Neutrophil (primary cell): ENCODE measurements around the gene NUTM2B.
"Not testable (repeated sequence)": the region's sequence is repeated elsewhere in the genome, so short reads cannot be mapped to it uniquely, and the experiment has no call there.

Experiments
- H3K27ac ChIP-seq: fragments of 200-600 bp; sonication (generic); 2 replicates; pipeline ENCODE4 v1.5.1; 2016; ENCODE audit warnings: mild to moderate bottlenecking, moderate library complexity
- H3K27me3 ChIP-seq: fragments of 200-600 bp; sonication (generic); 2 replicates; pipeline ENCODE4 v1.6.0; 2016; ENCODE audit warnings: mild to moderate bottlenecking
- H3K36me3 ChIP-seq: fragments of 200-600 bp; sonication (generic); 2 replicates; pipeline ENCODE4 v1.5.1; 2017
- H3K4me1 ChIP-seq, 2 experiments: fragments of 200-600 bp in 1 of 2; sonication (generic) in 1 of 2; 1 replicate in 1 of 2; 2 replicates in 1 of 2; pipeline versions ENCODE4 v1.5.1 to v1.6.1; 2013 to 2016; ENCODE audit warnings: low read depth in 1 of 2, low read length in 1 of 2, mild to moderate bottlenecking in 1 of 2, moderate library complexity in 1 of 2; ENCODE audit not compliant: control insufficient read depth in 1 of 2, insufficient read depth in 1 of 2
- H3K4me3 ChIP-seq, 2 experiments: fragments of 200-600 bp in 1 of 2; sonication (generic) in 1 of 2; 1 replicate in 1 of 2; 2 replicates in 1 of 2; pipeline ENCODE4 v1.5.1; 2013 to 2016; ENCODE audit warnings: low read depth in 1 of 2, low read length in 1 of 2, mild to moderate bottlenecking in 1 of 2, moderate library complexity in 1 of 2
- H3K9me3 ChIP-seq: fragments of 200-600 bp; sonication (generic); 2 replicates; pipeline ENCODE4 v1.5.1; 2016

The NUTM2B gene, protein sequence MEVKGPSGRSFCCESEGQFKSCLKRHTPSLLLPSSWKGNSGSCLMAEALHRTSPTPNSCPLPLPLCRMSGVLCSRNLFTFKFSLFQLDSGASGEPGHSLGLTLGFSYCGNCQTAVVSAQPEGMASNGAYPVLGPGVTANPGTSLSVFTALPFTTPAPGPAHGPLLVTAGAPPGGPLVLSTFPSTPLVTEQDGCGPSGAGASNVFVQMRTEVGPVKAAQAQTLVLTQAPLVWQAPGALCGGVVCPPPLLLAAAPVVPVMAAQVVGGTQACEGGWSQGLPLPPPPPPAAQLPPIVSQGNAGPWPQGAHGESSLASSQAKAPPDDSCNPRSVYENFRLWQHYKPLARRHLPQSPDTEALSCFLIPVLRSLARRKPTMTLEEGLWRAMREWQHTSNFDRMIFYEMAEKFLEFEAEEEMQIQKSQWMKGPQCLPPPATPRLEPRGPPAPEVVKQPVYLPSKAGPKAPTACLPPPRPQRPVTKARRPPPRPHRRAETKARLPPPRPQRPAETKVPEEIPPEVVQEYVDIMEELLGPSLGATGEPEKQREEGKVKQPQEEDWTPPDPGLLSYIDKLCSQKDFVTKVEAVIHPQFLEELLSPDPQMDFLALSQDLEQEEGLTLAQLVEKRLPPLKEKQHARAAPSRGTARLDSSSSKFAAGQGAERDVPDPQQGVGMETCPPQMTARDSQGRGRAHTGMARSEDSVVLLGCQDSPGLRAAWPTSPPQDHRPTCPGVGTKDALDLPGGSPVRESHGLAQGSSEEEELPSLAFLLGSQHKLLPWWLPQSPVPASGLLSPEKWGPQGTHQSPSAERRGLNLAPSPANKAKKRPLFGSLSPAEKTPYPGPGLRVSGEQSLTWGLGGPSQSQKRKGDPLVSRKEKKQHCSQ

DNA sequence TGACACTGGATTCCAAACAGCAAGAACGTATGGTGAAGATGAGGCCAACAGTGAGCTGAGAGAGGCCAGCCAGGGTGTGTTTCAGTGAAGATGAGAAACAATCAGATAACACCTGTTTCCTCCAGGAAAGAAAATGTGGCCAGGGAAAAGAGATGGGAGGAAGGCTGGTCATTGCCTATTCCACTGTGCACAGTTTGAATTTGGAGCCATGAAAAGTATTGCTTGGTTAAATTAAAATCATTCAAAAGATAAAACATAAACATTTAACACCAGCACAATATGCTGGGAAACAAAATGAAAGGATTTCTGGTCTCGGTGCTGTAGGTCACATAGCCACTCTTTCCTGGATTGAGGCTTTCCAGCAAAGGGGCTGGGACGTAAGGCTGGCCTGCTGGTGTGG is at the start of gene NUTM2B:
NUTM2B (plus strand) TSS at position 301 of the 400 bp plus-strand sequence. CDS start 383 bp downstream, outside the sequence.
- not testable (repeated sequence) for H3K9me3 ChIP-seq, H3K4me1 ChIP-seq, H3K4me3 ChIP-seq, H3K27ac ChIP-seq, H3K27me3 ChIP-seq, H3K36me3 ChIP-seq

DNA sequence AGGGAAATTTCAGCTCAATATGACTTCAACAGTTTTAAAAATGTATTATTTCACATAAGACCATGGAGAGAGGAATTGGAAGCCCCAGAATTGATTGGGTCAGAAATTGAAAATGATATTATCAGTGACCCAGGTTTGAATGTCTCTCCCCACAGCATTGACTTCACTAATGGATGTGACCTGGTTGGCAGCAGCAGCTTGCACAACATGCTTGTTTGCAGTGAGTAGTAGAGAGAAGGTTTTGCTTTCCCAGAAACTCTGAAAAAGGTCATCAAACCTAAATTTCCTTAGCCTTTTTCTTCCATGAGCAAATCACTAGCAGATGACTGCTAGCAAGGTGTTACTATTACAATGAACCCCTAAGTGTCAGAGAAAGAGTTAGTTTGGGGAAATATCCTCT is 39.7 kb upstream of the NUTM2B start:
- not testable (repeated sequence) for H3K9me3 ChIP-seq, H3K36me3 ChIP-seq, H3K27ac ChIP-seq, H3K4me3 ChIP-seq, H3K27me3 ChIP-seq, H3K4me1 ChIP-seq

DNA sequence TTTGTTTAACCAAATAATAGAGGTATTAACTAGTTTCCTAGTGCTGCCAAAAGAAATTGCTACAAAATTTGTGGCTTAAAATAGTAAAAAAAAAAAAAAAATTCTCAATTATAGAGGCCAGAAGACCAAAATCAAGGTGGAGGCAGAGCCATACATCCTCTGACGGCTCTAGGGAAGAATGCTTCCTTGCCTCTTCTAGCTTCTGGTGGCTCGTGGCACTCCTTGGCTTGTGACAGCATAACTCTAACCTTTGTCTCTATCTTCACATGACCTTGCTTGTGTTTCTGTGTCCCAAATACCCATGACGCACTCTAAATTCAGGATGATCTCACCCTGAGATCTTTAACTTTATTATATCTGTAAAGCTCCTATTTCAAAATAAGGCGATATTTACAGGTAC is 38.3 kb upstream of the NUTM2B start:
- H3K4me3 ChIP-seq, H3K27me3 ChIP-seq, H3K36me3 ChIP-seq, H3K4me1 ChIP-seq, H3K27ac ChIP-seq, H3K9me3 ChIP-seq: not testable (repeated sequence)

DNA sequence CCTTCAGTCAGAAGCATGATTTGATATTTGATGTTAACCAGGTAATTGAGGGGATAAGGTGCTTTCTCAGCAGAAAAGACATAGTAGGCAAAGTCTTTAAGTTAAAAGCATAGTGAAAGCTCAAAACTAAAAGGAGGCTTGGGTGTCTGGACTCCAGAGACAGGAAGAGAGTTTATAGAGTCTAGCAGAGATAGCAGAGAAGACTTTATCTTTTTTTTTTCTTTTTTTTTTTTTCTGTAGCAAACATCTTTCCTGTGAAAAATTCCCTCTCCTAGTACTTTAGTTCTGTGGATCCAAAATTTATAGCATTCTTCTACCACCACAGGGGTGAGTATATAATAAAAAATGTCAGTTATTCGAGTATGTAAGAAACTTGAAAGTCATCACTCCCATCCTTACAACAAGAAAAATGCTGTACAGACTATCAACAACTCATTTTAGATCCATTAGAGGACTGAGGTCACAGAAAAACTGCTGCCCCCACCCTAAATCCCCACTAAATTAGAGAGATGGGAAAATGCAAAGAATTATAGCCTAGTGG is 33.7 kb upstream of the NUTM2B start:
- H3K9me3 ChIP-seq, H3K36me3 ChIP-seq: not testable (repeated sequence)

DNA sequence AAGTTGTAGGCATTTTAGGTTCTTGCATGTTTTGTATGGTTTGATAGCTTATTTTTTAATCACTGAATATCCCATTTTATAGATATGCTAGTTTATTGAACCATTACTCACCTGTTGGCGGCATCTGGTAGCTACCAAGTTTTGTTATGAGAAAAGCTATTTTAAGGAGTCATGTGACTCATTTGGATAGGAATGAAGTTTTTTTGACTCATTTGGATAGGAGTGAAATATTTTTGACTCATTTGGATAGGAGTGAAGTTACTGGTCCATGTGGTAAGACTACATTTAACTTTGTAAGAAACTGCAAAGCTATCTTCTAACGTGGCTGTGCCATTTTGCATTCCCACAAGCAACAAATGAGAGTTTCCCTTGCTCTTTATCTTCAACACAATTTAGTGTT is 28.1 kb upstream of the NUTM2B start:
- not testable (repeated sequence) for H3K9me3 ChIP-seq, H3K27me3 ChIP-seq, H3K4me3 ChIP-seq, H3K27ac ChIP-seq, H3K4me1 ChIP-seq, H3K36me3 ChIP-seq

More for the DNA sequence above, 33.7 kb upstream of the NUTM2B start:
- not testable (repeated sequence) for H3K4me1 ChIP-seq, H3K27ac ChIP-seq, H3K4me3 ChIP-seq, H3K27me3 ChIP-seq

DNA sequence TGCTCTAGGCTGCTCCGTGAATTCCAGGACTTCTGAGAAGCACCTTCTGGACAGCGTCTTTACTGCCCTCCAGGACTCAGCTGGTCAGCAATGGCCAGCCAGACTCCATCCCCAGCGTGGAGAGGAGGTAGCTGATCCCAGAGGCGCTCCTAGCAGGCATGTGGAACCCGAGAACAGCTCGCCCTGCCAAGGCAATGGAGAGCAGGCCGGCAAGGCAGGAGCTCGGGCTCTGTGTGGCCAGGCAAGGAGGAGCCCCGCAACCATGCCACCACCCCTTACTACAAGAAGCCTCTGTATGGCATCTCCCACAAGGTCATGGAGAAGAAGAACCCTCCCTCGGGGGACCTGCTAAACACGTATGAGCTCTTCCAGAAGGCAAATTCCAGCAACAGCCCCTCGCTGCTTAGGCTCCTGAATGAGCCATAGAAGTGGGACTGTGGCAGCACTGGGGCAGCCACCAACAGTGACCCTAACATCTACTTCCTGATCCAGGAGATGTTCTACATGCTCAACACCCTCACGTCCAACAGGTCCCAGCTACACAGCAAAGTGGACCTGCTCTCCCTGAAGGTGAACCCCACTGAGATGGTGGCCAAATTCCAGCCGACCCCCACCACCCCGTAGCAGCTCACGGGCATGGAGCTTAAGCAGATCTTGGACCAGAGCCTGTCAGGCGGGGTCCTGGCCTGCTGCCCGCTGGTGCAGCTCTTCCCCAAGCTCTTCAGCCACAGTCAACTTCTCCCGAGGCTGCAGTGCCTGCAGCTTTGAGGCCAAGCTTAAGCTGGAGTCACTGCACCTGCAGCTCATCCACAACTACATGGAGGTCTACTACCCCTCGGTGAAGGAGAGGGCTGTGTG is 19.8 kb upstream of the NUTM2B start:
- H3K9me3 ChIP-seq, H3K4me1 ChIP-seq, H3K4me3 ChIP-seq, H3K27ac ChIP-seq, H3K36me3 ChIP-seq, H3K27me3 ChIP-seq: not testable (repeated sequence)

DNA sequence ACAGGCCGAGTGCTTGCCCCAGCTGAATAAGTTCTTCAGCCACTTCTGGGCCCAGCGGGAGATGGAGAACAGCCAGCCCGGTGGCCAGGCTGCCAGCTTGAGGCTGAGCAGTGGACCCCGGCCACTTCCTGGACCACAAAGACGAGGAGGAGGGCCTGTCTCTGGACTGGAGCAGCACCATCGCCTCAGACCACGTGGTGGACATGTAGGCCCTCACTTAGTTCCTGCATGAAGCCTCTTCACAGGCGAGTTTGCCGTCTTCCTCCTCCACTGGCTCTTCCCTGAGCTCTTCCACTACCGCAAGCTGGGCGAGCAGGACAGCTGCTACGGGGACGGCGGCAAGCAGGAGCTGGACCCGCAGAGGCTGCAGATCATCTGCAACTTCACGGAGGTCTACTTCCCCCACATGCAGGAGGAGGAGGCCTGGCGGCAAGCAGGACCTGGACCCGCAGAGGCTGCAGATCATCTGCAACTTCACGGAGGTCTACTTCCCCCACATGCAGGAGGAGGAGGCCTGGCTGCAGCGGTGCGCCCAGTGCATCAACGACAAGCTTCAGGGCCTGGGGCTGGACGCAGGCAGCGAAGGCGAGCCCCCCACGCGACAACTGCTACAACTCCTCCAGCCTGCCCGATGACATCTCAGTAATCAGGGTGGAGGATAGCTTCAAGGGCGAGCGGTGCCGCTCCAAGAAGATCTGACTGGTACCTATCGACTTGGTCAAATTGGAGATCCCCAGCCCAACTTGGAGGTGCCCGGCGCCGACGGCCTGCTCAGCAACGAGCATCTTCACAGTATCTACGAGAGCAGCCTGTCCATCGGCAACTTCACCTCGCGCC is 18.9 kb upstream of the NUTM2B start:
- not testable (repeated sequence) for H3K4me3 ChIP-seq, H3K27ac ChIP-seq, H3K4me1 ChIP-seq, H3K9me3 ChIP-seq, H3K36me3 ChIP-seq, H3K27me3 ChIP-seq

DNA sequence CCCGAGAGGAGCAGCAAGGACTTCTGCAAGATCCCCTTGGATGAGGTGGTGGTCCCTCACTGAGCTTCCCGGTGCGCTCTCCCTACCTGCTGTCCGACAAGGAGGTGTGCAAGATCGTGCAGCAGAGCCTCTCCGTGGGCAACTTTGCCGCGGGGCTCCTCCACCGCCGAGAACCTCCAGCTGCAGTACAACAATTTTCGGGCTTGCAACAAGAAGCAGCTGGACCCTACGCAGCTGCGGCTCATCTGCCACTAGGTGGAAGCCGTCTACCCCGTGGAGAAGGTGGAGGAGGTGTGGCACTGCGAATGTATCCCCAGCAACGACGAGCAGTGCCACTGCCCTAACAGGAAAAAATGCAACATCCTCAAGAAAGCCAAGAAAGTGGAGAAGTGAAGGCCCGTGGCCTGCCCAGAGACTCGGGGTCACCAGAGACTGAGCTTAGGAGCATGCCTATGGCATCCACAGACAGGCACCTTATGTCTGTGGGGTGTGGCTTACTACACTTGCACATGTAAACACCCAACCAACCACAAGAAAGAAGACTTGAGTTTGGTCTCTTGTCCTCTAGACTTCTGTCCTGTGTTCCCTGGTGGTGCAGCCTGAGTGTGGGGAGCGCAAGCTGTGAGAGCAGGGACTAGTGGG is 17.9 kb upstream of the NUTM2B start:
- H3K27me3 ChIP-seq, H3K9me3 ChIP-seq, H3K4me3 ChIP-seq, H3K27ac ChIP-seq, H3K4me1 ChIP-seq, H3K36me3 ChIP-seq: not testable (repeated sequence)

DNA sequence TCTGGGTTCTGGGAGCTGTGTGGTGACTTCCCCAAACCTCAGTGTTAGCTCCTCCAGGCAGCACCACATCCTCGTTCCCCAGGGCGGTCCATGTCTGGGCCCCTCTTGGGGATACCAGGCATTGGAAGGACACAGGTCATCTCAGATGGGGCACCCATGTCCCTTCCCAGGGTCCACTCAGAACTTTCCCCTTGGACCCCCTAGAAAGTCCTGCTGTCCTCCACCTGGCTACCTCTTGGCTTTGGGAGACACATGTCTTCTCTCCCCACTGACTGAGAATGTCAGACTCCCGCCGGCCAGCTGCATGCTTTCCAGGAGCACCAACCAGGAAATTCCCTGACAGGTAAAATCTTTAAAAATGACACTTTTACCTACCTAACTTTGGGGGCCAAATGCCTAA is 16.4 kb upstream of the NUTM2B start:
- H3K36me3 ChIP-seq, H3K9me3 ChIP-seq, H3K4me1 ChIP-seq, H3K27me3 ChIP-seq, H3K4me3 ChIP-seq, H3K27ac ChIP-seq: not testable (repeated sequence)

DNA sequence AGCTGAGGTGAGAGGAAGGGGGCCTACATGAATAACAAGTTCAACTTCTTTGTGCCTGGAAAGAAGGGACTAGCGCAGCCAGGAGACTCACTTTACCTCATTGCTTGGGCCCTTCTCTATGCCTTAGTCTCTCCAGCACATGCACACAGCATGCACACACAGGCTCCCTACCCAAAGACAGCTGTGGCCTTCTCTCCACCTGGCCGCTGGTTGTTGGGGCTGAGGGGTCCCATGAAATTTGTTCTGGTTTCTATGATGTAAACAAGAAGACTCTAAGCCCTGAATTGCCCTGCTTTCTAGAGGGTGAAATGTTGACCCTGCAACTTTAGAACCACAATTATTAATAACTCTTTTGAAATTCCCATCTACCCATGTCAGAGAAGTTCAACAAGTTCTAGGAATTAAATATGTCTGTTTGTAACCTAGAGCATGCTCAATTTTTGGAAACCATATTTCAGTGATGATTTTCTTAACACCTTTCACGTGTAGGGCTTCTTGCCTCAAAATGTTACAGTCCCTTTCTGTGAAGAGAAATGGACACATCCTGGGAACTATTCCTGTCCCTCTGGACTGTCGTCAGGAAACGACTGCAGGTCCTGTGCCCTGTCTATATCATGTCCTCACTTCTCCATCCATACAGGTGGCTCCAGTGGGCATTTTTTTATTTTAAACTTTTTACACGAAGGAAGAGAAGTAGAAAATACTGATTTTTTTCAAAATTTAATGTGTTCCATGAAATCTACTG is 15.4 kb upstream of the NUTM2B start:
- not testable (repeated sequence) for H3K36me3 ChIP-seq, H3K4me1 ChIP-seq, H3K27me3 ChIP-seq, H3K4me3 ChIP-seq, H3K27ac ChIP-seq, H3K9me3 ChIP-seq

DNA sequence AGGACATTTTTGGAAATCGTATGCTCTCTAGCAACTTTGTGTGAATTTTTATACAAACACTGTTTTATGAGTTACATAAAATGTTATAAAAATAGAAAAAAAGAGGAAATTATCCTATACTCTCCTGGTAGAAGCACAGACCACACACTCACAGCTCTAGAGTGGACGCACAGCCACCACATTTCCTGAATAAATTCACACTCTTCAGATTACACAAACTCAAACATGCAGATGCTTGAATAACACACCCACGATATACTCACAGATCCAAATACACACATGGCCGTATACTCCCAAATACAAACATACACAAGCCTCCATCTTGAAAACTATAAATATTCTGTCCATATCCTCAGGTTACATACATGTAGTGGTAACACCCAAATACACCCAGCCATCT is 14.2 kb upstream of the NUTM2B start:
- not testable (repeated sequence) for H3K36me3 ChIP-seq, H3K9me3 ChIP-seq, H3K27ac ChIP-seq, H3K4me3 ChIP-seq, H3K27me3 ChIP-seq, H3K4me1 ChIP-seq

DNA sequence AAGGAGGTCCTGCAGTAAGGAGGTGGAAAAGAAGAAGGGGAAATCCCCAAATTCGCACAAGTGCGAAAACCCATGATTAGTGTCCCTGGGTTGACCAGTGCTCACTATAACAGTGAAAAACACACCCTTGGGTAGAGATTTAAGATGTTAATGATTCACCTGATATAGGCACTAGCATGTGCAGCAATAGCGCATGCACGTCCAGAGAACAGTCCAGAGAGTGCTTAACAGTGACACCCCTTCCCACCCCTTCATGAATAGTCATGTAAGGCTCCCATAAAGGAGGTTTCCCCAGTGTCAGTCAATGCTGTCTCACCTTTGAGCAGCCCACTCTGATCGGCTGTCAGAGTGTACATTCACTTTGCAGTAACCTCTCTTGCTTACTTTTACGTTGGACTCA is 6.4 kb upstream of the NUTM2B start:
- not testable (repeated sequence) for H3K4me3 ChIP-seq, H3K9me3 ChIP-seq, H3K27ac ChIP-seq, H3K4me1 ChIP-seq, H3K27me3 ChIP-seq, H3K36me3 ChIP-seq
